ENCODE results near the gene DBNDD1. TPM values are rescaled to one million over a fixed set of nuclear protein-coding genes. Genes with fewer than 3 reads are reported as not detected.
A peak's percentile ranks its signal among the peaks of the same experiment; 100 is the strongest.
"Not testable (repeated sequence)": the region's sequence is repeated elsewhere in the genome, so short reads cannot be mapped to it uniquely, and the experiment has no call there.

The DBNDD1 gene
- 21.4 and 21.5 TPM in 2 replicates for total RNA-seq (2014; rRNA removed; shearing (Covaris generic))

- in situ Hi-C loops (cut with HindIII; ENCODE audit: low sequenced_read_pairs), result no loop called here
- DNase-seq (ENCODE audit: low spot score), result peak; percentile 65
These were observed at the start of gene DBNDD1 for GRCh38 chr16:90018652-90019542. Gene DBNDD1 (minus strand): TSS chr16:90019456. CDS start chr16:90019341, 115 bp downstream.

- in situ Hi-C loops (cut with HindIII; ENCODE audit: low sequenced_read_pairs), result no loop called here
- DNase-seq (ENCODE audit: low spot score), result no peak
These were observed 42.2 kb upstream of the DBNDD1 start for GRCh38 chr16:90061437-90061836.

- in situ Hi-C loops (cut with HindIII; ENCODE audit: low sequenced_read_pairs), result no loop called here
- no peak for DNase-seq (ENCODE audit: low spot score)
These were observed 38.5 kb upstream of the DBNDD1 start for GRCh38 chr16:90057738-90058173.

- DNase-seq (ENCODE audit: low spot score); in situ Hi-C loops (cut with HindIII; ENCODE audit: low sequenced_read_pairs): not testable (repeated sequence)
These were observed 37.3 kb upstream of the DBNDD1 start for GRCh38 chr16:90056521-90056920.

- in situ Hi-C loops (cut with HindIII; ENCODE audit: low sequenced_read_pairs), result no loop called here
- DNase-seq (ENCODE audit: low spot score), result no peak
These were observed 36.1 kb upstream of the DBNDD1 start for GRCh38 chr16:90055371-90055770.

GRCh38 chr16:90054554-90054953 lies 35.3 kb upstream of the DBNDD1 start:
- DNase-seq (ENCODE audit: low spot score), result no peak
- in situ Hi-C loops (cut with HindIII; ENCODE audit: low sequenced_read_pairs), result no loop called here

- in situ Hi-C loops (cut with HindIII; ENCODE audit: low sequenced_read_pairs), result no loop called here
- DNase-seq (ENCODE audit: low spot score), result no peak
These were observed 34.7 kb upstream of the DBNDD1 start for GRCh38 chr16:90053902-90054500.

GRCh38 chr16:90050969-90051368 lies 31.7 kb upstream of the DBNDD1 start:
- in situ Hi-C loops (cut with HindIII; ENCODE audit: low sequenced_read_pairs), result no loop called here

GRCh38 chr16:90048737-90049330 lies 29.6 kb upstream of the DBNDD1 start:
- in situ Hi-C loops (cut with HindIII; ENCODE audit: low sequenced_read_pairs), result no loop called here

More at GRCh38 chr16:90050969-90051368, 31.7 kb upstream of the DBNDD1 start:
- DNase-seq (ENCODE audit: low spot score), result no peak

GRCh38 chr16:90048347-90048722 lies 29.1 kb upstream of the DBNDD1 start:
- in situ Hi-C loops (cut with HindIII; ENCODE audit: low sequenced_read_pairs), result no loop called here
- DNase-seq (ENCODE audit: low spot score), result peak; percentile 5

More at GRCh38 chr16:90048737-90049330, 29.6 kb upstream of the DBNDD1 start:
- DNase-seq (ENCODE audit: low spot score), result no peak

- no peak for DNase-seq (ENCODE audit: low spot score)
- in situ Hi-C loops (cut with HindIII; ENCODE audit: low sequenced_read_pairs), result no loop called here
These were observed 28.6 kb upstream of the DBNDD1 start for GRCh38 chr16:90047714-90048346.

GRCh38 chr16:90046971-90047713 lies 27.9 kb upstream of the DBNDD1 start:
- DNase-seq (ENCODE audit: low spot score), result peak; percentile 69
- in situ Hi-C loops (cut with HindIII; ENCODE audit: low sequenced_read_pairs), result no loop called here

- DNase-seq (ENCODE audit: low spot score), result no peak
- in situ Hi-C loops (cut with HindIII; ENCODE audit: low sequenced_read_pairs), result no loop called here
These were observed 27.1 kb upstream of the DBNDD1 start for GRCh38 chr16:90046122-90046970.

GRCh38 chr16:90044111-90044551 lies 24.9 kb upstream of the DBNDD1 start:
- in situ Hi-C loops (cut with HindIII; ENCODE audit: low sequenced_read_pairs), result no loop called here
- DNase-seq (ENCODE audit: low spot score), result no peak

GRCh38 chr16:90043526-90043925 lies 24.3 kb upstream of the DBNDD1 start:
- in situ Hi-C loops (cut with HindIII; ENCODE audit: low sequenced_read_pairs), result no loop called here
- no peak for DNase-seq (ENCODE audit: low spot score)

- in situ Hi-C loops (cut with HindIII; ENCODE audit: low sequenced_read_pairs), result no loop called here
- DNase-seq (ENCODE audit: low spot score), result no peak
These were observed 23.8 kb upstream of the DBNDD1 start for GRCh38 chr16:90042946-90043514.

GRCh38 chr16:90041896-90042473 lies 22.7 kb upstream of the DBNDD1 start:
- DNase-seq (ENCODE audit: low spot score), result no peak
- in situ Hi-C loops (cut with HindIII; ENCODE audit: low sequenced_read_pairs), result no loop called here

Data from G401 (cell line).